Prostate gland (tissue), 2 donors: ENCODE data around the gene CYB5RL.

Source experiments
- CTCF ChIP-seq, 4 experiments: fragments of 200-600 bp in 2 of 4; fragments of 450-650 bp in 2 of 4; sonication (generic) in 2 of 4; IDR thresholded peaks; 1 replicate in 3 of 4; 2 replicates in 1 of 4; pipeline ENCODE4 v1.5.1; 2016 to 2019; ENCODE audit warnings: antibody characterized with exemption in 4 of 4, mild to moderate bottlenecking in 2 of 4, moderate library complexity in 2 of 4
- POLR2A ChIP-seq: fragments of 450-650 bp; IDR thresholded peaks from one replicate; pipeline ENCODE4 v1.6.1; 2016; ENCODE audit warnings: antibody characterized with exemption, mild to moderate bottlenecking

GRCh38 chr1:54223441-54224202 is 23.8 kb upstream of the CYB5RL start:
- TF ChIP-seq CTCF (IDR thresholded peaks at IDR 0.05), result no peak
- TF ChIP-seq POLR2A, result no peak
